Smooth muscle cell (in vitro differentiated cells): ENCODE data around the gene MYO18B. TPM values are rescaled to one million over a fixed set of nuclear protein-coding genes. Genes with fewer than 3 reads are reported as not detected.

Source experiments
- DNase-seq: peaks from one replicate; lab custom pipeline; 2025; ENCODE audit not compliant: unreplicated experiment; lab: John Stamatoyannopoulos, UW
- H2AFZ ChIP-seq: fragments of 200-600 bp; sonication (generic); 2 replicates; pipeline ENCODE4 v1.6.0; 2016; ENCODE audit warnings: antibody characterized with exemption, low read depth, mild to moderate bottlenecking
- H3F3A ChIP-seq: fragments of 200-600 bp; sonication (generic); 2 replicates; pipeline ENCODE4 v1.6.0; 2017; ENCODE audit warnings: antibody characterized with exemption, low read depth
- H3K27ac ChIP-seq: fragments of 200-600 bp; sonication (generic); 2 replicates; pipeline ENCODE4 v1.5.1; 2016; ENCODE audit warnings: low read depth, mild to moderate bottlenecking
- H3K27me3 ChIP-seq: fragments of 200-600 bp; sonication (generic); 2 replicates; pipeline ENCODE4 v1.6.1; 2016; ENCODE audit warnings: low read depth, mild to moderate bottlenecking
- H3K36me3 ChIP-seq: fragments of 200-600 bp; sonication (generic); 2 replicates; pipeline ENCODE4 v1.5.1; 2016; ENCODE audit warnings: low read depth
- H3K4me1 ChIP-seq: fragments of 200-600 bp; sonication (generic); 2 replicates; pipeline ENCODE4 v1.5.1; 2016; ENCODE audit warnings: low read depth
- H3K4me2 ChIP-seq: fragments of 200-600 bp; sonication (generic); 2 replicates; pipeline ENCODE4 v1.6.0; 2016; ENCODE audit warnings: mild to moderate bottlenecking
- H3K4me3 ChIP-seq: fragments of 200-600 bp; sonication (generic); 2 replicates; pipeline ENCODE4 v1.5.1; 2016; ENCODE audit warnings: mild to moderate bottlenecking
- H3K79me2 ChIP-seq: fragments of 200-600 bp; sonication (generic); 2 replicates; pipeline ENCODE4 v1.6.0; 2016; ENCODE audit warnings: low read depth, mild to moderate bottlenecking
- H3K9ac ChIP-seq: fragments of 200-600 bp; sonication (generic); 2 replicates; pipeline ENCODE4 v1.6.0; 2016; ENCODE audit warnings: low read depth
- H3K9me3 ChIP-seq: fragments of 200-600 bp; sonication (generic); replicated peaks from 2 replicates; pipeline ENCODE4 v1.5.1; 2016; ENCODE audit warnings: low read depth
- H4K20me1 ChIP-seq: fragments of 200-600 bp; sonication (generic); 2 replicates; pipeline ENCODE4 v1.6.0; 2016; ENCODE audit warnings: low read depth
- WGBS: methylation state at CpG from one replicate; pipeline ENCODE4 v1.1.7; 2016; ENCODE audit warnings: low lambda C conversion rate; 5-methylcytosine and 5-hydroxymethylcytosine counted together
- polyA plus RNA-seq: library from polyadenylated mRNA; unstranded; fragments of >200 nt; fragmentation: Nextera tagmentation; extraction: Ambion mirVana; gene quantifications from 2 replicates; pipeline ENCODE4 v1.2.1, GENCODE V29; 2016
- total RNA-seq: library from RNA; depleted of rRNA; stranded (reverse); fragments of >200 nt; gene quantifications from 2 replicates; pipeline ENCODE4 v1.2.3, GENCODE V29; 2014
- TF ChIP-seq, protein P1 (sequence below): fragments of 200-600 bp; sonication (generic); IDR thresholded peaks from 2 replicates; pipeline ENCODE4 v1.5.1; 2017; ENCODE audit warnings: borderline replicate concordance, mild to moderate bottlenecking, antibody characterized with exemption; ENCODE audit not compliant: insufficient read depth, poor library complexity, severe bottlenecking

MYO18B gene
- total and polyA plus RNA-seq, 2 experiments from 2014 or later: 0.13 to 1.2 TPM

DNA sequence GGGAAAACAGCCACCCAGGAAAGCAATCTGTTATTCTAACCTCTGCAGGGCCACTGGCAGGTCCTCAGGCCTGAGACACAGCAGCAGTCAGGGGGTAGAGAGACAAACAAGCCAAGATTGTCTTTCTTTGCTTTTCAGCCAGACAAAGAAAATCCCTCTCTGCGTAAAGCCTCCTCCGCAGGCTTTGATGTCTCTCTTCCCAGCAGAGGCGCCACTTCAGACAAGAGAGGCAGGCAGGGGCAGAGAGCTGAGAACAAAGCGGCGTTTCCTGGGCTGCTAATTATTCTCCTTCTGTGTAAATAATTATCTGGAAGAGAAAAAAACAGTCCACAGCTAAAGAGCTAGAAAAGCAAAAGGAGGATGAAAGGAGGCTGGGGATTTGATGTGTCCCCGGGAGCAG, 324.5 kb downstream of the MYO18B start:
- peak overlapping the region; percentile 58 for H2AFZ ChIP-seq
- DNase-seq: no peak
- H3F3A ChIP-seq: peaks cover 17% of the 10 kb centered on the region
- H3K4me1 ChIP-seq: peaks cover 40% of the 10 kb centered on the region
- TF ChIP-seq, protein P1, sequence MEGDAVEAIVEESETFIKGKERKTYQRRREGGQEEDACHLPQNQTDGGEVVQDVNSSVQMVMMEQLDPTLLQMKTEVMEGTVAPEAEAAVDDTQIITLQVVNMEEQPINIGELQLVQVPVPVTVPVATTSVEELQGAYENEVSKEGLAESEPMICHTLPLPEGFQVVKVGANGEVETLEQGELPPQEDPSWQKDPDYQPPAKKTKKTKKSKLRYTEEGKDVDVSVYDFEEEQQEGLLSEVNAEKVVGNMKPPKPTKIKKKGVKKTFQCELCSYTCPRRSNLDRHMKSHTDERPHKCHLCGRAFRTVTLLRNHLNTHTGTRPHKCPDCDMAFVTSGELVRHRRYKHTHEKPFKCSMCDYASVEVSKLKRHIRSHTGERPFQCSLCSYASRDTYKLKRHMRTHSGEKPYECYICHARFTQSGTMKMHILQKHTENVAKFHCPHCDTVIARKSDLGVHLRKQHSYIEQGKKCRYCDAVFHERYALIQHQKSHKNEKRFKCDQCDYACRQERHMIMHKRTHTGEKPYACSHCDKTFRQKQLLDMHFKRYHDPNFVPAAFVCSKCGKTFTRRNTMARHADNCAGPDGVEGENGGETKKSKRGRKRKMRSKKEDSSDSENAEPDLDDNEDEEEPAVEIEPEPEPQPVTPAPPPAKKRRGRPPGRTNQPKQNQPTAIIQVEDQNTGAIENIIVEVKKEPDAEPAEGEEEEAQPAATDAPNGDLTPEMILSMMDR: no peak
- no peaks in the 10 kb centered on the region for H3K79me2 ChIP-seq
- WGBS: 6% methylated on average over 6 of the region's 6 CpGs
- H3K4me2 ChIP-seq: peak overlapping the region; percentile 64
- H3K27me3 ChIP-seq: no peaks in the 10 kb centered on the region
- peak overlapping the region; percentile 94 for H3K27ac ChIP-seq
- H3K9me3 ChIP-seq: no peaks in the 10 kb centered on the region
- no peaks in the 10 kb centered on the region for H3K36me3 ChIP-seq
- H3K4me3 ChIP-seq: peak overlapping the region; percentile 9
- H3K9ac ChIP-seq: peak overlapping the region; percentile 86
- no peaks in the 10 kb centered on the region for H4K20me1 ChIP-seq

DNA sequence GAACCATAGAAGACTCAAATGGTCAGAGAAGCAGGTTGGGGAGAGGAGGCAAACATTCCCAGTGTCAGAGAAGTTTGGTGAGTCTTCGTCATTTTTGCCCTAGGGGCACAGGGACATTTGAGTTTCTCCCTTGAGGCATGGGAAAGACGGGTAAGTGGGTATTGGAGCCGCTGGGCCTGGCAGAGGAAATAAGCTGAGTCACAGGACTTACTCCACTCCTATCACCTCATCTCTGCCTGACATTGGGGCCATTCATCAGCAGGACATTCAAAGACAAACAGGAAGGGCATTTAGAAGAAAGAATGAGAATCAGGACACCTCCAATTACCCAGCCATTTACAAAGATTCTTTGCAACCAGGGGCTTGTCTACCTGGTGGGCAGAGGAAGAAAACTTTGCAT, 326.6 kb downstream of the MYO18B start:
- 43% methylated on average over 3 of the region's 3 CpGs for WGBS
- TF ChIP-seq, protein P1: no peak

DNA sequence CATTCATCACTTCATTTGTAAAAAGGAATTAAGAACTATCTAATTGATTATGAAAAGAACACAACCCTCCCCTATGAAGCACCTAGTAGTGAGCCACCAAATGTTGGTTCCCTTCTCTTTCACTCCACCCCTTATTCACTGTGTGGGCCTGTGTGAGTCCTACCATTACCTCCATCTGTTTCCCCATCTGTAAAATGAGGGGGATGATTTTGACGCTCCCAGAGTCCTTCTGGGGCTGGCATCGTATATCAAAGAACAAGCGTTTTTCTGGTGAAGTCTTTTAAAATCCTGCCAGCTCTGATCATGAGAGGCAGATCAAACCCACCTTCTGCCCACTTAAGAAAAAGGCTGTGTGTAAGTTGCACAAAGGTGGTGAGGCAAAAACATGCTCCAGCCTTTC, 330.6 kb downstream of the MYO18B start:
- WGBS: 88% methylated on average over 3 of the region's 3 CpGs
- Histone ChIP-seq H3K4me2 (no peak overlapping the region), H3K79me2 (no peaks in the 10 kb centered on the region), H3K9me3 (no peaks in the 10 kb centered on the region), H2AFZ (no peak overlapping the region), H3K36me3 (no peaks in the 10 kb centered on the region), H4K20me1 (no peaks in the 10 kb centered on the region), H3K4me1 (peaks cover 22% of the 10 kb centered on the region), H3F3A (peaks cover 5% of the 10 kb centered on the region), H3K9ac (no peak overlapping the region), H3K4me3 (no peak overlapping the region), H3K27ac (no peak overlapping the region), H3K27me3 (no peaks in the 10 kb centered on the region)
- DNase-seq: no peak
- TF ChIP-seq, protein P1: no peak

More for the DNA sequence above, 326.6 kb downstream of the MYO18B start:
- DNase-seq: no peak
- Histone ChIP-seq H2AFZ (no peak overlapping the region), H3K36me3 (no peaks in the 10 kb centered on the region), H3K27ac (peak overlapping the region; percentile 94), H3K4me2 (no peak overlapping the region), H3K79me2 (no peaks in the 10 kb centered on the region), H4K20me1 (no peaks in the 10 kb centered on the region), H3K27me3 (no peaks in the 10 kb centered on the region), H3F3A (peaks cover 17% of the 10 kb centered on the region), H3K4me3 (no peak overlapping the region), H3K9ac (no peak overlapping the region), H3K4me1 (peaks cover 40% of the 10 kb centered on the region), H3K9me3 (no peaks in the 10 kb centered on the region)

DNA sequence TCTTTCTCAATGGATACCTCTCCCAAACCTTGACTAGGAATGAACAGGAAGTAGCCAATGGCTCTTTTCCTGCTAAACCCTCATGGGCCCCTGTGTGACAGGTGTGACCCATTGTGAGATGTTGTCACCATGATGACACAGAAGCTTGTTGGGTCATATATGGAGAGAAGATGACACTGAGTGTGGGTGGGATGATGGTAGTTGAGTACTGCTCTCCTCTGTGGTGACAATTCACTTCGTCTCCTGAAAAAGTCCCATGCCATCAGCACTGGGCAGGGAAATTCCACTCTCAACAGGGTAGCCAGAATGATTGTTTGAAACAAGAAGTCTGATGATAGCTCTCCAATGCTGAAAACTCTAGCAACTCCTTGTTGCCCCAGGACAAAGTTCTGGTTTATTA, 333.3 kb downstream of the MYO18B start:
- H3K79me2 ChIP-seq: no peaks in the 10 kb centered on the region
- no peaks in the 10 kb centered on the region for H3K36me3 ChIP-seq
- no peak overlapping the region for H3K27ac ChIP-seq
- 89% methylated on average over 1 of the region's 1 CpG for WGBS
- no peak overlapping the region for H3K9ac ChIP-seq
- no peaks in the 10 kb centered on the region for H4K20me1 ChIP-seq
- H3K4me1 ChIP-seq: no peaks in the 10 kb centered on the region
- no peak overlapping the region for H3K4me3 ChIP-seq
- H3F3A ChIP-seq: no peaks in the 10 kb centered on the region
- H3K9me3 ChIP-seq: no peaks in the 10 kb centered on the region
- H3K4me2 ChIP-seq: no peak overlapping the region
- DNase-seq: no peak
- no peaks in the 10 kb centered on the region for H3K27me3 ChIP-seq
- H2AFZ ChIP-seq: no peak overlapping the region
- TF ChIP-seq, protein P1: no peak
